HUES64 (cell line): ENCODE results near the gene VKORC1L1.
"Not testable (repeated sequence)": the region's sequence is repeated elsewhere in the genome, so short reads cannot be mapped to it uniquely, and the experiment has no call there.

ENCODE experiments used
- H3K27ac ChIP-seq: 2 replicates; pipeline ENCODE4 v1.7.0; 2013; ENCODE audit warnings: low read depth, low read length, inconsistent platforms
- H3K27me3 ChIP-seq: 2 replicates; pipeline ENCODE4 v1.6.1; 2013; ENCODE audit warnings: mild to moderate bottlenecking, low read length; ENCODE audit not compliant: insufficient read depth
- H3K36me3 ChIP-seq: 2 replicates; pipeline ENCODE4 v1.6.1; 2013; ENCODE audit warnings: mild to moderate bottlenecking, low read length; ENCODE audit not compliant: insufficient read depth
- H3K4me1 ChIP-seq: 2 replicates; pipeline ENCODE4 v1.6.1; 2013; ENCODE audit warnings: mild to moderate bottlenecking, low read length, moderate library complexity; ENCODE audit not compliant: insufficient read depth
- H3K4me3 ChIP-seq: 2 replicates; pipeline ENCODE4 v1.5.1; 2013; ENCODE audit warnings: mild to moderate bottlenecking, low read length, moderate library complexity
- H3K9ac ChIP-seq: 2 replicates; pipeline ENCODE4 v1.6.1; 2013; ENCODE audit warnings: mild to moderate bottlenecking, low read depth, low read length
- H3K9me3 ChIP-seq: 2 replicates; pipeline ENCODE4 v1.6.1; 2013; ENCODE audit warnings: low read depth, low read length; ENCODE audit not compliant: insufficient read depth
- WGBS: fragments of 150-250, 120-280 bp; methylation state at CpG from one replicate; pipeline ENCODE4 v1.1.7; 2013; ENCODE audit warnings: missing lambda C conversion rate; 5-methylcytosine and 5-hydroxymethylcytosine counted together

The VKORC1L1 gene

GRCh38 chr7:65951837-65952578 is 79.1 kb downstream of the VKORC1L1 start:
- no peak overlapping the region for H3K27ac ChIP-seq
- no peaks in the 10 kb centered on the region for H3K27me3 ChIP-seq
- H3K4me1 ChIP-seq = no peaks in the 10 kb centered on the region
- H3K36me3 ChIP-seq = peaks cover 34% of the 10 kb centered on the region
- H3K9ac ChIP-seq = no peak overlapping the region
- no peak overlapping the region for H3K4me3 ChIP-seq
- WGBS = 94% methylated on average over 9 of the region's 9 CpGs
- H3K9me3 ChIP-seq = no peaks in the 10 kb centered on the region

- H3K27ac ChIP-seq = no peak overlapping the region
- H3K36me3 ChIP-seq = peaks cover 39% of the 10 kb centered on the region
- no peaks in the 10 kb centered on the region for H3K27me3 ChIP-seq
- H3K9me3 ChIP-seq = no peaks in the 10 kb centered on the region
- H3K4me1 ChIP-seq = no peaks in the 10 kb centered on the region
- no peak overlapping the region for H3K4me3 ChIP-seq
- WGBS = 94% methylated on average over 5 of the region's 5 CpGs
- H3K9ac ChIP-seq = no peak overlapping the region
Observed at GRCh38 chr7:65953001-65953720, 80.3 kb downstream of the VKORC1L1 start.

DNA sequence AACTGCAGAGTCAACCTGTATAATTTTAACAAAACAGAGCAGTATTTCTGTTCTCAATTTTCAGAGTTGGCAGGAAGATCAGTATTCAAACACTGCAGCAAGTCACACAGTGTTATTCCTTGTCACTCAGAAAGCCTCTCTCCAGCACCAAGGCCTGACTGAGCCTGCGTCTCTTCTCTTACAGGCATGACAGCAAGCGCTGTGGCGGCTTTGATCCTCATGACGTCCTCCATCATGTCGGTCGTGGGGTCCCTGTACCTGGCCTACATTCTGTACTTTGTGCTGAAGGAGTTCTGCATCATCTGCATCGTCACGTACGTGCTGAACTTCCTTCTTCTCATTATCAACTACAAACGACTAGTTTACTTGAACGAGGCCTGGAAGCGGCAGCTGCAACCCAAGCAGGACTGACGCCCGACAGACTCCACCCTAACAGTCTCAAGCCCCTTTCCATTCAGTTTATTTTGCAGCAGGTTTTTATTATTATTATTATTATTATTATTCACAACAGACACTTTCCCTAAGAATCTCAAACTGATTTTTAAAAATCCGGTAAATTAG is 81.1 kb downstream of the VKORC1L1 start:
- WGBS = 95% methylated on average over 13 of the region's 15 CpGs
- peaks cover 47% of the 10 kb centered on the region for H3K36me3 ChIP-seq
- H3K9me3 ChIP-seq = no peaks in the 10 kb centered on the region
- H3K27ac ChIP-seq = no peak overlapping the region
- H3K27me3 ChIP-seq = no peaks in the 10 kb centered on the region
- no peaks in the 10 kb centered on the region for H3K4me1 ChIP-seq
- no peak overlapping the region for H3K9ac ChIP-seq
- H3K4me3 ChIP-seq = no peak overlapping the region

GRCh38 chr7:65955718-65956117 is 82.8 kb downstream of the VKORC1L1 start:
- H3K4me1 ChIP-seq = no peaks in the 10 kb centered on the region
- no peaks in the 10 kb centered on the region for H3K9me3 ChIP-seq
- H3K4me3 ChIP-seq = no peak overlapping the region
- H3K36me3 ChIP-seq = peaks cover 65% of the 10 kb centered on the region
- no peak overlapping the region for H3K9ac ChIP-seq
- no peak overlapping the region for H3K27ac ChIP-seq
- 93% methylated on average over 4 of the region's 4 CpGs for WGBS
- no peaks in the 10 kb centered on the region for H3K27me3 ChIP-seq

DNA sequence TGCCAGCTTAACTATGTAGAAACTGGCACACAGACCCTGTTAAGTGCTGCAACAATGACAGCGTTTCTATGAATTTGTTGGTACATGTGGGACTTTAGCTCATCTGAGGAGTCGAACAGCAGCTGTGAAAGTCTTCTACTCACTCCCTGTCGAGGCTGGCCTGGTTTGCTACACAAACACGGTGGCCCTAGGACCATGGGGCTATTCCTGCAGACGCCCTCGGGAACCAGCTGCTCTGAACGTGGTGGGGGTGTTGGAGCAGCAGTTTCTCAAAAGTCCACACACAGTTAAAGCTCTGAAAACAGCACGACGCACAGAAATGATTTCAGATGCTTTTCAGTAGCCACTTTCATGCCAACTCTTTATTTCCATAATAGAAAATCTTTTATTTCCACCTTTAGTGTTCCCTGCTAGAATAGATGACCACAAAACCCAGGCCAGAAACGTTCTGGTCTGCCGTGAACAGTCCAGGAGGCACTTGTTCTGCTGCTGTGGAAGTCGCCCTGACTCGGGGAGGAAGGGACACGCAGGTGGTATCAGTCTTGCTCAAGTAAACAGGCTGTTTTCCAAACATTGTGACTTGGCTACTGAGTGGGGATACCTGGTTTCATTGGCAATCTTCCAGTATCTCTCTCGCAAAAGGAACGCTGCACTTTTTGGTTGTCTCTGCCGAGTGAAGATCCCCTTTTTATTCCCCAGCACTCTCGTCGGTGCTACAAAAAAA is 87.6 kb downstream of the VKORC1L1 start:
- H3K27me3 ChIP-seq = no peaks in the 10 kb centered on the region
- WGBS = 92% methylated on average over 19 of the region's 19 CpGs
- peaks cover 93% of the 10 kb centered on the region for H3K36me3 ChIP-seq
- H3K4me3 ChIP-seq = no peak overlapping the region
- no peak overlapping the region for H3K27ac ChIP-seq
- H3K9ac ChIP-seq = no peak overlapping the region
- no peaks in the 10 kb centered on the region for H3K9me3 ChIP-seq
- no peaks in the 10 kb centered on the region for H3K4me1 ChIP-seq

GRCh38 chr7:65962033-65962432 is 89.2 kb downstream of the VKORC1L1 start:
- H3K4me3 ChIP-seq = no peak overlapping the region
- WGBS = 93% methylated on average over 6 of the region's 6 CpGs
- H3K4me1 ChIP-seq = no peaks in the 10 kb centered on the region
- no peaks in the 10 kb centered on the region for H3K9me3 ChIP-seq
- H3K36me3 ChIP-seq = peaks cover 90% of the 10 kb centered on the region
- no peak overlapping the region for H3K27ac ChIP-seq
- H3K9ac ChIP-seq = no peak overlapping the region
- H3K27me3 ChIP-seq = no peaks in the 10 kb centered on the region

- H3K9ac ChIP-seq, H3K27ac ChIP-seq, H3K9me3 ChIP-seq, H3K4me3 ChIP-seq, H3K27me3 ChIP-seq, H3K4me1 ChIP-seq: not testable (repeated sequence)
- WGBS = 94% methylated on average over 3 of the region's 3 CpGs
- H3K36me3 ChIP-seq = peaks cover 96% of the 10 kb centered on the region
Observed at GRCh38 chr7:65964671-65965070, 91.8 kb downstream of the VKORC1L1 start.

DNA sequence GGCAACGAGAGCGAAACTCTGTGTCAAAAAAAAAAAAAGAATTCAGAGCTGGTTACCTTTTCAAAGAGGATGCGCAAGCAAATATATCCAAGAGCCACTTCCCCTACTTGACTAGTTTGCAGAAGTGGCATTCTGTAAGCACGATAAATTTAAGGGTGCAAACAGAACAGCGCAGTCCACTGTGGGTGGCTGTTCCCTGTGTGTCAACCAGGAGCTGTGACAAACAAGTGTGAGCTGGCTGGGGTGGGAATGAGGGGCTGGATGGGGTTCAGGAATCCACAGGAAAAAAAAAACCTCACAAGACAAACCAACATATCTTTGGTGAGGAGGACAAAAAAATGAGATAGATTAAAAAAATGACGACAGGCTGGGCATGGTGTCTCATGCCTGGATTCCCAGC is 93.3 kb downstream of the VKORC1L1 start:
- peaks cover 96% of the 10 kb centered on the region for H3K36me3 ChIP-seq
- 97% methylated on average over 6 of the region's 6 CpGs for WGBS

GRCh38 chr7:65967361-65968155 is 94.7 kb downstream of the VKORC1L1 start:
- H3K9ac ChIP-seq = no peak overlapping the region
- H3K4me1 ChIP-seq = no peaks in the 10 kb centered on the region
- H3K27me3 ChIP-seq = no peaks in the 10 kb centered on the region
- H3K27ac ChIP-seq = no peak overlapping the region
- H3K4me3 ChIP-seq = no peak overlapping the region
- WGBS = 96% methylated on average over 17 of the region's 17 CpGs
- peaks cover 95% of the 10 kb centered on the region for H3K36me3 ChIP-seq
- H3K9me3 ChIP-seq = no peaks in the 10 kb centered on the region

More for the DNA sequence above, 93.3 kb downstream of the VKORC1L1 start:
- no peak overlapping the region for H3K9ac ChIP-seq
- H3K4me1 ChIP-seq = no peaks in the 10 kb centered on the region
- no peak overlapping the region for H3K4me3 ChIP-seq
- no peaks in the 10 kb centered on the region for H3K9me3 ChIP-seq
- H3K27me3 ChIP-seq = no peaks in the 10 kb centered on the region
- H3K27ac ChIP-seq = no peak overlapping the region

- no peaks in the 10 kb centered on the region for H3K9me3 ChIP-seq
- H3K36me3 ChIP-seq = peaks cover 95% of the 10 kb centered on the region
Observed at GRCh38 chr7:65968256-65969185, 95.6 kb downstream of the VKORC1L1 start.

More at GRCh38 chr7:65968256-65969185, 95.6 kb downstream of the VKORC1L1 start:
- no peaks in the 10 kb centered on the region for H3K27me3 ChIP-seq
- 96% methylated on average over 26 of the region's 26 CpGs for WGBS
- no peak overlapping the region for H3K9ac ChIP-seq
- no peak overlapping the region for H3K27ac ChIP-seq
- H3K4me3 ChIP-seq = no peak overlapping the region
- no peaks in the 10 kb centered on the region for H3K4me1 ChIP-seq
